ENCODE results near the gene HDAC1.

Gene HDAC1

GRCh38 chr1:32364836-32365235, 73.0 kb downstream of the HDAC1 start:
- H3K27ac ChIP-seq: 0 out of 2 replicates have a peak overlapping the region, but pooled peaks have one; percentile 2
- TF ChIP-seq ZFX (IDR thresholded peaks at IDR 0.05; ENCODE audit: borderline replicate concordance): no peak
- TF ChIP-seq, protein P1, sequence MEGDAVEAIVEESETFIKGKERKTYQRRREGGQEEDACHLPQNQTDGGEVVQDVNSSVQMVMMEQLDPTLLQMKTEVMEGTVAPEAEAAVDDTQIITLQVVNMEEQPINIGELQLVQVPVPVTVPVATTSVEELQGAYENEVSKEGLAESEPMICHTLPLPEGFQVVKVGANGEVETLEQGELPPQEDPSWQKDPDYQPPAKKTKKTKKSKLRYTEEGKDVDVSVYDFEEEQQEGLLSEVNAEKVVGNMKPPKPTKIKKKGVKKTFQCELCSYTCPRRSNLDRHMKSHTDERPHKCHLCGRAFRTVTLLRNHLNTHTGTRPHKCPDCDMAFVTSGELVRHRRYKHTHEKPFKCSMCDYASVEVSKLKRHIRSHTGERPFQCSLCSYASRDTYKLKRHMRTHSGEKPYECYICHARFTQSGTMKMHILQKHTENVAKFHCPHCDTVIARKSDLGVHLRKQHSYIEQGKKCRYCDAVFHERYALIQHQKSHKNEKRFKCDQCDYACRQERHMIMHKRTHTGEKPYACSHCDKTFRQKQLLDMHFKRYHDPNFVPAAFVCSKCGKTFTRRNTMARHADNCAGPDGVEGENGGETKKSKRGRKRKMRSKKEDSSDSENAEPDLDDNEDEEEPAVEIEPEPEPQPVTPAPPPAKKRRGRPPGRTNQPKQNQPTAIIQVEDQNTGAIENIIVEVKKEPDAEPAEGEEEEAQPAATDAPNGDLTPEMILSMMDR (IDR thresholded peaks at IDR 0.05): no peak

DNA sequence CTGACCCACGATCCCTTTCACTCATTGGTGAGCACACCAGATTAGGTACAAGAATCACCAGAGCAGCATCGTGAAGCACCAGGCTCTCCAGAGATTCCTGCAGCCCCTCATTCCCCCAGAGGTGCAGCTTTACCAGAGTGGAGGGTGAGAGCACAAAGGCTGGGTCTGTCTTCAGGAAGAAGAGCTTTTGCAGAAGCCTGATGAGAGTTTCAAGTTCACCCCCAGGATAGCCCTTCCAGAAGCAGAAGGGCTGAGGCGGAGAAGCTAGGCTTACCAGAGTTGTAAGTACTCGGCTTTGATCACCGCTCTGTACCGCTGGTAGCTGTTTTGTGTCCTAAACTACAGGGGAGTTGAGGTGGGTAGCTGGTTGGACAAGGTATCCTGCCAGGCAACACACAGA, 73.6 kb downstream of the HDAC1 start:
- TF ChIP-seq ZFX (IDR thresholded peaks at IDR 0.05; ENCODE audit: borderline replicate concordance): no peak
- TF ChIP-seq, protein P1 (IDR thresholded peaks at IDR 0.05): no peak
- H3K27ac ChIP-seq: 0 out of 2 replicates have a peak overlapping the region, but pooled peaks have one; percentile 2

DNA sequence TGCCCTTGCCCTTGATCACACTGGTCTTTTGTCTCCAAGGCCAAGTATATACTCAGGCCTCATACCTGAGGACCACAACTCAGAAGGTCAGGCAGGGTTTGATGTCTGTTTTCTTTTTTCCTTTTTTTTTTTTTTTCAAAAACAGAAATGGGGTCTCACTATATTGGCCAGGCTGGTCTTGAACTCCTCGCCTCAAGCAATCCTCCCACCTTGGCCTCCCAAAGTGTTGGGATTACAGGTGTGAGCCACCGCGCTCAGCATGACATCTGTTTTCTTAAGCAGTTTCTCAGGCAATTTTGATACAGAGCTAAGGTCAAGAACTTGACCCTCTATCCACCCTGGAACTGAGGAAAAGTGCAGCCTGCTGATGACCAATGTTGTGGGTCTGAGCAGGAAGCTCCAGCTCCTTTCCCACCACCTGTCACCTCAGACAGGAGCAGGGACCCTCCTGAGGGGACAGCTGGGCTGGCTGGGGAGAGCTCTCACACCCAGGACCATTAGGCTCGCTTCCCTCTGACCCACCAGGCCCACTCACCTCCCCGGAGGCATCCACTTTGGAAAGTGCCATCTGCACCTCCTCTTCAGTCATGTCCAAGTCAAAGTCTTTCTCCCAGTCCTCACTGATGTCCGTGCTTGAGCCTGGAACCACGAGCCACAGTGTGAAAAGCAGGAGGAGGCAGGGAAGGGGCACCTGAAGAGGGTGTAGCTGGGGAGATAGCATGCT, 76.2 kb downstream of the HDAC1 start:
- TF ChIP-seq, protein P1 (IDR thresholded peaks at IDR 0.05): no peak
- no peak for TF ChIP-seq ZFX (IDR thresholded peaks at IDR 0.05; ENCODE audit: borderline replicate concordance)
- no peak overlapping the region for H3K27ac ChIP-seq

GRCh38 chr1:32372149-32372756, 80.4 kb downstream of the HDAC1 start:
- no peak for TF ChIP-seq ZFX (IDR thresholded peaks at IDR 0.05; ENCODE audit: borderline replicate concordance)
- TF ChIP-seq, protein P1 (IDR thresholded peaks at IDR 0.05): no peak
- H3K27ac ChIP-seq: no peak overlapping the region

DNA sequence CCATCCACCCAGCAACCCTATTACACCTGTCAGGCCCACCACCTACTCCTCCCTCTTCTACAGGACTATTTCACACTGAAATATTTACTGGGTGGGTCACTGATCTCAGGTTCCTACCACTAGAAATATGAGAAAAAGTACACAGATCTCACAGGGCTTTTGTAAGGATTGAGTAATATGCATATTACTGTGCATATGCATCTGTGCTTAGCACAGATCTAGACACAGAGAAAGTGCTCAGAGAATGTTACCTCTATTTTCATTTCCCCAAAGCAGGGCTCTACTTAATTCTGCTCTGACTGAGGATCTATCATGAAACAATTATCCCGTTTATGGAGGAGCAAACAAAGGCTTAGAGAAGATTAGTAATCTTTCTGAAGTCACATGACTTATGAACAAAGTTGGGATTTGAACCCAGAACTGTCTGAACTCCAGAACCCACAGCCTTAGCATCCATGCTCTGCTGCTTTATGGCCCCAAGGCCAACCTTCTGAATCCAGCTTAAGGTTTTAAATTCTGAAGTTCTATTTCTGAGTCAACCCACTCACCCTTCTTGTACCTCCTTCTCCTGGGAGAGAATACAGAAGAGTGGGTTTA, 82.2 kb downstream of the HDAC1 start:
- no peak overlapping the region for H3K27ac ChIP-seq
- TF ChIP-seq, protein P1 (IDR thresholded peaks at IDR 0.05): no peak
- no peak for TF ChIP-seq ZFX (IDR thresholded peaks at IDR 0.05; ENCODE audit: borderline replicate concordance)

DNA sequence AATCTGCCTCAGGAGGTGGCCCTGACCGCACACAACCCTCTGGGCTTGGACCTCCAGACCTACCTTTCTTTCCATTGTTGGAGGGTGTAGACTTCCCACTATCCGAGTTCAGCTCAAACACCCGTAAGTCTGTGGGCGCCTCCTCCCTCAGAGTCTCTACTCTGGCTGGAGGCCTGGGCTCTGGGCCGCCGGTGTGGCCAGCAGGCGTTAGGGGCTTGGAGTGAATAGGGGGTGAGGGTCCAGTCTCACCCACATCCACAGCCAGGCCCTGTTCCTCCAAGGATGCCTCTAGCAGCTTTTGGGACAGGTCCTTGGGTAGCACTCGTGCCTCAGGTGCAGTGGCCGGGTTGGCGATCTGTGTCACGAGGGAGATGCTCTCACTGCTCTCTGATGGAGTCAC, 84.3 kb downstream of the HDAC1 start:
- H3K27ac ChIP-seq: no peak overlapping the region
- TF ChIP-seq, protein P1 (IDR thresholded peaks at IDR 0.05): no peak
- TF ChIP-seq ZFX (IDR thresholded peaks at IDR 0.05; ENCODE audit: borderline replicate concordance): no peak
